ENCODE measurements around the gene MAP4K5.

GRCh38 chr14:50573862-50574261 lies 41.5 kb upstream of the MAP4K5 start:
- no peak for TF ChIP-seq CTCF (IDR thresholded peaks at IDR 0.05)
- no peak for TF ChIP-seq POLR2A (IDR thresholded peaks at IDR 0.05)
